Tibial nerve (tissue), 3 donors: Measurements from ENCODE around the gene PEX14.

Experiments
- POLR2A ChIP-seq, 2 donors: fragments of 450-650 bp; IDR thresholded peaks; one replicate each; pipeline ENCODE4 v1.6.1; 2017; ENCODE audit warnings: antibody characterized with exemption in 2 of 2, mild to moderate bottlenecking in 2 of 2, moderate library complexity in 2 of 2
- TF ChIP-seq, protein P1 (sequence below), 5 experiments: fragments of 200-600 bp in 3 of 5; fragments of 450-650 bp in 2 of 5; sonication (generic) in 3 of 5; IDR thresholded peaks; one replicate each; pipeline ENCODE4 v1.5.1; 2016 to 2019; ENCODE audit warnings: antibody characterized with exemption in 5 of 5, mild to moderate bottlenecking in 3 of 5, moderate library complexity in 2 of 5

GRCh38 chr1:10625076-10625475 is 150.3 kb downstream of the PEX14 start:
- TF ChIP-seq, protein P1, sequence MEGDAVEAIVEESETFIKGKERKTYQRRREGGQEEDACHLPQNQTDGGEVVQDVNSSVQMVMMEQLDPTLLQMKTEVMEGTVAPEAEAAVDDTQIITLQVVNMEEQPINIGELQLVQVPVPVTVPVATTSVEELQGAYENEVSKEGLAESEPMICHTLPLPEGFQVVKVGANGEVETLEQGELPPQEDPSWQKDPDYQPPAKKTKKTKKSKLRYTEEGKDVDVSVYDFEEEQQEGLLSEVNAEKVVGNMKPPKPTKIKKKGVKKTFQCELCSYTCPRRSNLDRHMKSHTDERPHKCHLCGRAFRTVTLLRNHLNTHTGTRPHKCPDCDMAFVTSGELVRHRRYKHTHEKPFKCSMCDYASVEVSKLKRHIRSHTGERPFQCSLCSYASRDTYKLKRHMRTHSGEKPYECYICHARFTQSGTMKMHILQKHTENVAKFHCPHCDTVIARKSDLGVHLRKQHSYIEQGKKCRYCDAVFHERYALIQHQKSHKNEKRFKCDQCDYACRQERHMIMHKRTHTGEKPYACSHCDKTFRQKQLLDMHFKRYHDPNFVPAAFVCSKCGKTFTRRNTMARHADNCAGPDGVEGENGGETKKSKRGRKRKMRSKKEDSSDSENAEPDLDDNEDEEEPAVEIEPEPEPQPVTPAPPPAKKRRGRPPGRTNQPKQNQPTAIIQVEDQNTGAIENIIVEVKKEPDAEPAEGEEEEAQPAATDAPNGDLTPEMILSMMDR (IDR thresholded peaks at IDR 0.05): no peak
- TF ChIP-seq POLR2A (IDR thresholded peaks at IDR 0.05): no peak
